Measurements from ENCODE around the gene CPM.

The CPM gene

GRCh38 chr12:68932961-68933893 lies at the start of gene CPM:
CPM (minus strand) TSS chr12:68933171; CDS start chr12:68932837, 334 bp downstream.
- peak; percentile 87 for DNase-seq (ENCODE audit: low spot score)

DNA sequence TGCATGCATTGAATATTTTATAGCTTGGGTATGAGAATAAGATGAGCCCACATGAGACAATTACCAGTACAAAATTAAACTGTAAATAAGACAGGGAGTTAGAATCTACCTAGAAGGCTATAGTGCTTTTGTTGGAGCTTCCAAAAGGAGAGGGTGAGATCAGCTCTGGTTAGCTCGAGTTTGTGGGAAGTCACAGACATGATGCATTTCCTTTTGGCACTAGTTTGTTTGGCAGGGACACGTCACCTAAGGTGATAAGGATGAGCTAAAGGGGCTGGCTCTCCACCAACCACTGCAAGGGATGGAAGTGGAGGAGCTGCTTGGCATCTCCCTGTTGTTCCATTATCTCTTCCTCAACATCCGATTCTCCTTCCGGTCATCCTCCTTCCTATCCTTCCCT lies 48.5 kb upstream of the CPM start:
- no peak for DNase-seq (ENCODE audit: low spot score)

GRCh38 chr12:68980476-68981212 lies 47.7 kb upstream of the CPM start:
- DNase-seq (ENCODE audit: low spot score), result no peak

DNA sequence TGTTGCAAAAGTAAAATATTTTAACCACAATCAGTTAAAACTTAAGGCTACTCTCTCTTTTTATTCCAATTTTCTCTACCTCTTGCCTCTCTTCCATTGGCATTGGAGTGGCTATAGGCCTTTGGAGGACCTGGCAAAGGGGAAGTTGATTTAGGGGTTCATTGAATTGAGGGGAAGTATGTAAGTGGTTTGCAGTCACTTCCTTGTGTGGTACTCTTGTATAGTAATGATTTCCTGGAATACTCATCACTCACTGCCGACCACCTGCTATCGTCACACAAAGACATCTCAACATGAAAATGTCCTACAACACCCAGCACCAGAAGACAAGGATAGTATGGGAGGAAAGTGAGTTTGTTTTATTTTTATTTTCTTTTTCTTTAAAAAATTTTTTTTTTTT lies 45.7 kb upstream of the CPM start:
- no peak for DNase-seq (ENCODE audit: low spot score)

GRCh38 chr12:68977909-68978610 lies 45.1 kb upstream of the CPM start:
- no peak for DNase-seq (ENCODE audit: low spot score)

DNA sequence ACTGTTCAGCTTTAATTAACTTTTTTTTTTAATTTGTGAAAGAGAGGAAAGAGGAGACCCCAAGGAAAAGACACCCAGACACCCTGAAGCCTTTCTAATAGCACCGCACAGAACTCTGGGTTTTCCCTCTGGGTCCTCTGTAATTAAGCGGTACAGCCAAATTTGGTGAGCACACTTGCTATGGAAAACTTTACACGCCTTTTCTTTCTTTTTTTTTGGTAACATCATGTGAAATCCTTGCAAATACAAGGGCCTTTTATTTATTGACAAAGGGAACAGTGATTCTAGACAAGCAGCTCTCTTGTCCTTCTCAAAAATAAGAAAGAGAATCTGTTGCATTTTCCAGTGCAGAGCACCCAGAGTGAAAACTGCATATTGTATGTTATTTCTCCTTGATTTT lies 44.4 kb upstream of the CPM start:
- no peak for DNase-seq (ENCODE audit: low spot score)

- DNase-seq (ENCODE audit: low spot score), result no peak
These were observed 43.4 kb upstream of the CPM start for GRCh38 chr12:68976395-68976841.

DNA sequence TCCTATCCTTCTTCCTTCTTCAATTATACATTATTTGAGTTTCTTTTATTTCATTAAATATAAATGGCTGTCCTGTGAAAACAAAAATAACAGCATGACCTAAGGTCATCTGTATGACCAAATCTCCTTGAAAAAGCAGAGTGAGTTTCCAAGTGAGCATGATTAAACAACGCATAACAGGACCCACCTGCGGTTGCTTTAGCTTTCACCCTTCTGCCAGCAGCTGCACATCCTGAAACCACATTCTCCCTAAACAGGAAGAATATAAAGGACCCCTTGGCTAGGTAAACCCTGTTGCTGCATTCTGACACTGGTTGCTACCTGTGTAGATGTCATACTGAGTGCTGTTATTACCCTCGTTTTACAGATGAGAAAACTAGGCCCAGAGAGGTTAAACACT lies 42.8 kb upstream of the CPM start:
- DNase-seq (ENCODE audit: low spot score), result no peak

GRCh38 chr12:68972595-68972994 lies 39.6 kb upstream of the CPM start:
- DNase-seq (ENCODE audit: low spot score), result no peak

- DNase-seq (ENCODE audit: low spot score), result no peak
These were observed 38.4 kb upstream of the CPM start for GRCh38 chr12:68971404-68971803.

- no peak for DNase-seq (ENCODE audit: low spot score)
These were observed 38.0 kb upstream of the CPM start for GRCh38 chr12:68970951-68971350.

DNA sequence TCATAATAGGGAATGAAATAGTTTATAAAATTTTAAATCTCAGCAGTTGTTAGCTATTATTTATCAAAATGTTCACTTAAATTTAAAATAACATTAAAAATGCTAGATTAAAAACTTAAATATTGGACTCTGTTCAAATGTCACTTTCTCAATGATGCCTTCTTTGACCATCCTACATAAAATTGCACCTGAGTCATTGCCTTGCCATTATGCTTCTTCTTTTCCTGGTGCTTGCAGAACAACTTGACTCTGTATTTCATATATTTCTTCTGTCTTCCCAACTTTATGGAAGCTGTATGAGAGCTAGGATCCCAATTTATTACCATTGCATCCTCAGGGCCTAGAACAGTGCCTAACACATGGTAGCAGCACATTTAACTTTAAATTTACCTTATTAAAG lies 37.3 kb upstream of the CPM start:
- no peak for DNase-seq (ENCODE audit: low spot score)

DNA sequence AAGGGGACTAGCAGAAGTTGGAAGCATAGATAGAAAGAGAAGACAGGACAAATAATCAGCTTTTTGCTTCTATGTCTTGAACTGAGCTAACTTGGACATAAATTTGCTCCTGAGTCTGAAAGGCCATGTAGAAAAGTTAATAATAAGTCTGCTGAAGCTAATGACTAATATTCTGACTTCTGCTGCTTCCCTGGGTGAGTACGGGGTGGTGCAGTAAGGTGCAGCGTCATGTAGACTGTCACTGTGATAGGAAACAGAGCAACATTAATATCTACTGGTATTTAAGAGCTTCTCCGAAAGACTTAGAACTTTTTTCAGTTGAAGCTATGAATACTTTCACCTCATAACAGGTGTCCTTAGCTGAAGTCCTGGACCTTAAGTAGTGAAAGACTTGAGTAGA lies 34.1 kb upstream of the CPM start:
- DNase-seq (ENCODE audit: low spot score), result no peak

DNA sequence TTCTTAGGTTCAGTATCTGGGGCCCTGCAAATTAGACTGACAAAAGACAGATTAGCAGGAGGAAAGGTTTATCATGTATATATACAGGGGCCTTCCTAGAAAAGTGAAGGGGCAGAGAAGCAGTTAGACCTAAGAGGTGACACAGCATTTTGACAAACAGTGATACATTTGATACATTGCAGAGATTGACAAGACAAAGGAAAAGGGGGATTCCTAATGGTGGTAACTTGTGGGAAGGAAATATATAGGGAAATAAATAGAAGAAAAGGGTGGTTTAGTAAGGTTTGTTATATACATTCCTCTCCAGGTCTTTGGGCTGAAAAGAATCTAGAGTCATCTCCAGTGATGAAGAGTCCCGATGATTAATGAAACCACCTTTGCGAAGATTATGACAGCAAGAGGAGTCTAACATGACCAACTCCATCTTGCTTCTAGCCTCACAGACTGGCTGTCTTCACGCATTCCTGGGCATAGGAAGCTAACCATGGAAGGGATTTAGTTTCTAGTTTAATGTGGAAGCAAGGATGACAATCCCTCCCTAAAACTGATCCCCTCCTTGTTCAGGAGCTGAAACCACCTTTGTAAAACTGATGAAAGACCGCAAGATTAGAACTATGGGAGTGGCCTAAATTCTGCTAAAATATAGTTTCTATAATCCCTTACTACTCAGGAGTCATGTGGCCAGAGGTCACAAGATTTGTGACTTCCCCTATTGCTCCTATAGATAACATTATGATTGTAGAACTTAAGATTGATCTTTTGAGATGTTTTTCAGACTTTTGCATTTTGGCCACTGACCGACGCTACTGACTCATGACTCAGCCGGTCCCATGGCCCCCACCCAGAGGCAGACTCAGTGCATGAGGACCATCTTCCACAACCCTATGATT lies 31.1 kb upstream of the CPM start:
- DNase-seq (ENCODE audit: low spot score), result no peak

GRCh38 chr12:68962877-68963855 lies 30.2 kb upstream of the CPM start:
- DNase-seq (ENCODE audit: low spot score), result no peak

DNA sequence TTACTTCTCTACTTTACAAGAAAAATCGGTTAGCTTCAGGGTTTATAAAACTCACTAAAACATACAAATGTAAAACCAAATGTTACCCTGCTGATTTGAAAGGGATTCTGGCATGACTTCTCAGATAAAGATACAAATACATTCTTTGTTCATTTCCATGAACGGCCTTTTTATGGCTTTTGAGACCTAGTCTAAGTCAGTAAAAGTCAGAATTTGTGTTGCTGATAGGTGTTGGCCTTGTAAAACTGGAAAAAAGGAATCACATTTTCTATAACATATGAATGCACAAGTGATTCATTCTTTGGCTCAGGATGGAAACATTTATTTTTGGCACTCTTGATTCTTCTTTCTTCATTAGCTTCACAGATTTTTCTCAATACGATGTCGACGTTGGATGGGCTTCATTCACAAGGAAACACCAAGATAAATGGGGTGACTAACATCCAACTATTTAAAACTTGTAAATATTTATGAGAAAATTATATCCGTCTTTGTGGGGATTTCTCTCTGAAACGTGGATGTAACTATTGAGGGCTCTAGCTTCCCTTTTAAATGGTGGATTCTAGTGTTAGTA lies 27.0 kb upstream of the CPM start:
- DNase-seq (ENCODE audit: low spot score), result no peak

DNA sequence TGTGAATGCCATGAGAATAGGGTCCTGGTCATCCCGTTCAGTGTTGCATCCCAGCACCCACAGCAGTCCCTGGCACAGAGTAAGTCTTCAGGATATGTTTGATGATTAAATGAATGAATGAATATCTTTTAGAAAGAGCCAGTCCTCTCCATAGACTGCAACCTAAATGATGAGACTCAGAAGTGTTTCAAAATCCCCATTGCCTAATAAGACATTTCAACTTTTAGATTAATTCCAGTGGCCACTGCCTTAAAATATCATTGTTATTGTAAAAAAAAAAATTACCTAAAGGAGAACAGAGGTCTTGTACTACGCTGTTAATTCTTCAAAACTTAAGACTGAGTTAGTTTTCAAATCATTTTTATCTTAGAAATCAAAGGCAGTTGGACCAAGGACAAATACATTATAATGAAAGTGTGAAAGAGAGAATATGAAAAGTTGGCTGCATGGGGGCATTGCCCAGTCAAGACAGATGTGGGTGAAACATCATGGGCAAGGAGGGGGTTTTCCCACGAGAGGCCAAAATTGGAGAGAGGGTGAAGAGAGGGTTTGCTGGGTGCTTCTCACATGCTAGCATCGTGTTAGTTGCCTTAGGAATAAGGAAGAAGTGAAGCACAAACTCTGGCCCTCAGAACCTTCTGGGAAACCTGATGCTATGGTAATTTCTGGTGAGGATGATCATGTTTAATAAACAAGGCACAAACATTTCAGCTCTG lies 26.3 kb upstream of the CPM start:
- no peak for DNase-seq (ENCODE audit: low spot score)

DNA sequence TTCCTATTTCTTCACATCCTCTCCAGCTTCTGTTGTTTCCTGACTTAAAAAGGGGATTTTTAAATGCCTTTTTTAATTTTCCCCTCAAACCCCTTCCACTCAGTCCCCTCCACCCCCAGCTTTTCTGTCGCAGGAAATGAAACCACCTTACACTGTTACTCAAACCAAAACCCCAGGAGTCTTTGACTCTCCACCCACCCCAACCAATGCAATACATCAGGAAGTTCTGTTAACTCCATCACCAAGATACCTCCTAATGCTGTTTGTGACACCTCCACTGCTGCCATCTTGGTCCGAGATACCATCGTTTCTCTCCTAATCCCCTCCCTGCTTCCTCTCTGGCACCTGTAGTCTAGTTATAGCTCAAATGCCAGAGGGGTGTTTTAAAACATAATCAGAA lies 25.4 kb upstream of the CPM start:
- DNase-seq (ENCODE audit: low spot score), result no peak

DNA sequence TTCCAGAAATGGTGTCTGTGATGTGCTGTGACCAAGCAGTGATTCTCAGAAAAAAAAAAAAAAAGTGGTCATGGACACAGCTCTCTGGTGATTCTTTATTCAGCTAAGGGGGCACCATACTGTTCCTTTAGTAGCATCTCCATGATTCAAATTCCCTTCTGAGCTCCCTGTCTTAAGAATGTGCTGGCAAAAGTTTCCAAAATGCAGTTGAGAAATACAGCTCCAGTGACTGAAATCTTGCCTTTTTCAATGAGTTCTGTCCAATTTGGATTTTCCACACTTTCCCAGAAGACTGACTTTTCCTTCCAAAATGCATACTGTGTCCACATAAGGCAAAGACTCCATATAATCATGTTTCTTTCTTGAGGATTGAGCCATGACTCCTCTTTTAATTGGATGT lies 24.3 kb upstream of the CPM start:
- DNase-seq (ENCODE audit: low spot score), result no peak

All from iPS-NIHi11 (cell line).